HG02623 (cell line): Measurements from ENCODE around the gene NXPH1.
"Not testable (repeated sequence)": the region's sequence is repeated elsewhere in the genome, so short reads cannot be mapped to it uniquely, and the experiment has no call there.

Source experiments
- ATAC-seq: cut with Tn5 transposase; IDR thresholded peaks from one replicate; pipeline ENCODE4 v1.9.1; 2021; ENCODE audit warnings: moderate library complexity; ENCODE audit not compliant: unreplicated experiment

Gene NXPH1

DNA sequence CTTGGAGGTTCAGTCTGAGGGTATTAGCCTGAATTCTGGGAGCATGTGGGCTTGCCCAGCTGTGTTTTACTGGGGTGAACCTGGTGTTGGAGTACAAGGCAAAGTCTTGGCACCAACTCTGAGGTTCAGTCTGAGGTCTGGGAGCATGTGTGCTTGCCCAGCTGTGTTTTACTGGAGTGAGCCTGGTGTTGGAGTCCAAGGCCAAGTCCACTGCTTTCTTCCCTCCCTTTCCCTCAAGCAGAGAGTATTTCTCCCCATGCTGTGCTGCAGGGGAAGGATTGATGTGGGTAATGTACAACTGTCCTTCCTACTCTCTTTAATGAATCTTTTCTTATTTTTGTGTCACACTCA lies 236.1 kb downstream of the NXPH1 start:
- no peak for ATAC-seq

GRCh38 chr7:8684426-8684825 lies 251.0 kb downstream of the NXPH1 start:
- ATAC-seq: no peak

DNA sequence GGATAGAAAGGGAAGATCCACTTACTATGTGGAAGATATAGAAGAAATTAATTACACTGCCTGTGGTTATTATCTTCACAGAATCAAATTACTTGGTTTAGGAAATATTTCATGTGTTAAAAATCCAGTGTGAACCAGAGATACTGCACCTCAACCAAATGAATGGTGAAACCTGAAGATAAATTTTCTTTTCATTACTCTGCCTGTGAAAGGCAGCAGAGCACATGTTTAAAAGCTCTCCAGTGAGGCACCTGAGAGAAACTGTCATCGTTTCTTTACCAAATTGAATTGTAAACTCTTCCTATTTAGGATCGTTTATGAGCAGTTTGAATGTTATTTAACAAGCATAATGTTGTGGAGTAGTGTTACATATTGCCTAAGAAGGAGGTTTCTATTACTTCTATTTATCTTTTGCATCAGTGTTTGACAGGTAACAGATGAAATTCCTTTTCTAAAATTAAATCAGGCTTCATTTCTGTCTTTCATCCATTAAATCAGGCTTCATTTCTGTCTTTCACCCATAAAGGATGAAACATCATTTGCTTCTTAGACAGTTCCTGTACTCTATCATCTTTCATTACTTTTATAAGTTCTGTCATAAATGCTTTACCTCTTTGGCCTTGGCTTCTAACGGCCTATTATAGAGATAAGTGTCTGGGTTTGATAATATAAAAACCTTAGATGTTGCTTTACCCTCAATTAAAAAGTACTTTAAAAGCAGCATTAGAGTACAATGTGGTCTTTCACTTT lies 266.6 kb downstream of the NXPH1 start:
- ATAC-seq: no peak

GRCh38 chr7:8702807-8703206 lies 269.4 kb downstream of the NXPH1 start:
- ATAC-seq: no peak

DNA sequence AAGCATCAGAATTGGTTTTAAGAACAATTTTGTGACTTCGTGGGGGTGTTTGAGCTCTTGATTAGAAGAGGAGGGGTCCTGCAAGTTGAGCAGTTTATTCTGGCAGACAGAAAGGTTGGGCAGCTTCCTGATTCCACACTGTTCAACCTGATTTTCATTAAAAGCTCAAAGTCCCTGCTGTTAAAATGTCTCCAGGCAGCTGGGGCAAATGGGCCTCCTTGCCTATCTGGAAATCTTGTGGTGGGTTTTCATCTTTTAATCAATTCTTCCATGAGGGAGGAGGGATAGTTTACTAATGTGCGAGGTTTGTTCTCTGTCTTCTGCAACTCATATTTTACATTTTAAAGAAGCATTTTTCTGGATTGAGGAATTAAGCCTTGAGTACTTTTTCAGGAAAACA lies 276.7 kb downstream of the NXPH1 start:
- no peak for ATAC-seq

DNA sequence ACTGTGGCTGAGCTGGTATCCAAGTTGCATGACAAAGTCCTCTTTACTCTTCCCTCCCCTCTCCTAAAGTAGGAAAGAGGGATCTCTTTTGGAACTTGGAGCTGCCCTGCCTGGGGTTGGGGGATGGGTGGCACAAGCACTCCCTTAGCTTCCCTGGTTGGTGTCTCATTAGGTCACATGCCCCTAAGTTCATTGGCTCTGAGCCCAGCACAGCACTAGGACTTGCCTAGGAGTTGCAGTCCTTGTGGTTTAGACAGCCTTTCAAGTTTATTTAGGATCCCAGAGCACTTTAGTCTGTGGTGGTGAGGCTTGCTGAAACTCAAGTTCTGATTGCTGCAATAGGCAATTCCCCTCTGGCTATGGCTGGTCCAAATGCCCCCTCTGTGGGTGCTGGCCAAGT lies 281.4 kb downstream of the NXPH1 start:
- no peak for ATAC-seq

- no peak for ATAC-seq
Measured at GRCh38 chr7:8719102-8719501, 285.7 kb downstream of the NXPH1 start.

- peak; percentile 82 for ATAC-seq
Measured at GRCh38 chr7:8724080-8724718, 290.8 kb downstream of the NXPH1 start.

DNA sequence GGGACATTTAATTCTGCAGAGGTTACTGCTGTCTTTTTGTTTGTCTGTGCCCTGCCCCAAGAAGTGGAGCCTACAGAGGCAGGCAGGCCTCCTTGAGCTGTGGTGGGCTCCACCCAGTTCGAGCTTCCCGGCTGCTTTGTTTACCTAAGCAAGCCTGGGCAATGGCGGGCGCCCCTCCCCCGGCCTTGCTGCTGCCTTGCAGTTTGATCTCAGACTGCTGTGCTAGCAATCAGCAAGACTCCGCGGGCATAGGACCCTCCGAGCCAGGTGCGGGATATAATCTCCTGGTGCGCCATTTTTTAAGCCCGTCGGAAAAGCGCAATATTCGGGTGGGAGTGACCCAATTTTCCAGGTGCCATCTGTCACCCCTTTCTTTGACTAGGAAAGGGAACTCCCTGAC lies 298.3 kb downstream of the NXPH1 start:
- not testable (repeated sequence) for ATAC-seq

DNA sequence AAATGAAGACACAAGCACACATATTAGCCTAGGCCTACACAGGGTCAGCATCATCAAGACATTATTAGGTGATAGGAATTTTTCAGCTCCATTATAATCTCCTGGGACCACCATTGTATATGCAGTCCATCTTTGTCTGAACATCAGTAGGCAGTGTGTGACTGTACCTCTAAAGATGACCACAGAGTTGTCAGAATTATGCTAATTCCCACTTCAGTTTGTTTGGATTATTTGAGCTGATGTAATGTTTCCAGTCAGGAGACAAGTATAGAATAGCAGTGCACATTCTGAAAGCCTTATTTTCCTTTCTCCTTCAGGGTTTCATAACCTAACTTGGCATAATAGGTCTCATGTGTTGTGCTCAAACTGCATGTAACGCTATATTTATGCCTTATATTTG lies 306.4 kb downstream of the NXPH1 start:
- no peak for ATAC-seq

DNA sequence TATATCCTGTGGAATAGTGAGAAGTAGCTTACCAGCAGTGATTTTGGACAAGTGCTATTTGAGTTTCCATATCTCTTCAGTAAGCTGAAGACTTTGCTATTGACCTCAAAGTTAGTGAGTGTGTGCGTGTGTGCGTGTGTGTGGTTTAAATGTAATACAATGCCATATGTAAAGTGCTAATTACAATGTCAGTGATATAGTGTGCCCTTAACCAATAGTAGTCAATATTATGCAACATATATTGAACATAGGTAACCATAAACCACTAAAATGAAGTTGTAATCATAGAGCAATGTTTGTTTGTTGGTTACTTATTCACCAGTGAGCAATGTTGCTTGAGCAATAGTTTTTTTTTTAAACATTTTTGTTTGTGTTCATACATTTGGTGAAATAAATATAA lies 309.4 kb downstream of the NXPH1 start:
- no peak for ATAC-seq

- no peak for ATAC-seq
Measured at GRCh38 chr7:8747338-8747737, 313.9 kb downstream of the NXPH1 start.

GRCh38 chr7:8751557-8752231 lies 318.3 kb downstream of the NXPH1 start:
- ATAC-seq: no peak

- ATAC-seq: no peak
Measured at GRCh38 chr7:8753355-8753754, 319.9 kb downstream of the NXPH1 start.

DNA sequence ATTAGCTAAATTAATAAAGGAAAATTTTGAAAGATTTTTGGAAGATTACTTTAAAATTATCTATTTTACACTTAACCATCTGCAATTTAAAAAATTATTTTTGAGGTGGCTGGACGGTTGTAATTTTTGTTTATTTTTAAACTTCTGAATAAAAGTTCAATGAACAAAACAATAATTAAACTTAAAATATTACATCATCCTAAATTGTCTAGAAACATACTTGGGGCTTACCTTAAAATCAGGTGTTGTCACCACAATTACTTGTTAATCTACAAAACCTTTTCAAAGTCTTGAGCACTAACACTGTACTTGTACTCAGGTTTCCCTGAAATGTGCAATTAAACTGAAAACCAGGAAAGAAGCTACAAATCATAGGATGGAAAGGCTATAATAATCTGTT lies 328.3 kb downstream of the NXPH1 start:
- no peak for ATAC-seq

GRCh38 chr7:8762803-8763202 lies 329.4 kb downstream of the NXPH1 start:
- ATAC-seq: no peak

GRCh38 chr7:8765374-8765773 lies 332.0 kb downstream of the NXPH1 start:
- no peak for ATAC-seq

DNA sequence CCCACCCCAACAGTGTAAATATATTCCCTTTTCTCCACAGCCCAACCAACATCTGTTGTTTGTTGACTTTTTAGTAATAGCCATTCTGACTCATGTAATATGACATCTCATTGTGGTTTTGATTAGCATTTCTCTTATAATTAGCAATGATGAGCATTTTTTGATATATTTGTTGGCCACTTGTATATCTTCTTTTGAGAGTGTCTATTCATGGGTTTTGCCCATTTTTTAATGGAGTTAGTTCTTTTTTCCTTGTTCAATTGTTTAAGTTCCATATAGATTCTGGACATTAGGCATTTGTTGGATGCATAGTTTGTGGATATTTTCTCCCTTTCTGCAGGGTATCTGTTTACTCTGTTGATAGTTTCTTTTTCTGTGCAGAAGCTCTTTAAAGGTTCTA lies 340.1 kb downstream of the NXPH1 start:
- ATAC-seq: no peak

DNA sequence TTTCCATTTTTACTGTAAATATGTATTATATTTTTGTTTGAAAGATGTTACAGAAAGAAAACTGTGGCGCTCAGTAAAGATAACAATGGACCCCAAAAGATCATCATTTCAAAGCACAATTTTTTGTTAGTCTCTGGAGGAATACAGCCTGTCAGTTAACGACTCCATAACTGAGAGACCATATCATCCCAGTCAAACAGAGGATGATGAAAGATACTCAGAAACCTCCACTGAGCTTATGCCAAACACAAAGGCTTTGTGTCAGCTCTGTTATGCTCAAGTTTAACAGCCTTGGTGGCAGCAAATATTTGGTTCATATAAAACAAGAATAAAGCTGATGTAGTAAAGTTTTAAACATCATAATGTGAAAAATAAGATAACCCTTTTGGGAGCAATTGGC lies 345.1 kb downstream of the NXPH1 start:
- ATAC-seq: no peak

- ATAC-seq: no peak
Measured at GRCh38 chr7:8781166-8781565, 347.8 kb downstream of the NXPH1 start.

GRCh38 chr7:8783229-8783628 lies 349.8 kb downstream of the NXPH1 start:
- no peak for ATAC-seq

- no peak for ATAC-seq
Measured at GRCh38 chr7:8785081-8785480, 351.7 kb downstream of the NXPH1 start.
